Measurements from ENCODE around the gene TMEM184B.

TMEM184B gene

GRCh38 chr22:38199826-38200559 is 72.8 kb downstream of the TMEM184B start:
- Histone ChIP-seq H3K4me1 (ENCODE audit: control insufficient read depth in 1 of 2, insufficient read depth in 2 of 2, low read length in 2 of 2) (peaks cover 27 to 30% of the 10 kb centered on the region in 2 donors), H3K27me3 (ENCODE audit: control insufficient read depth in 1 of 2, insufficient read depth in 2 of 2, low read length in 2 of 2) (no peaks in the 10 kb centered on the region), H3K4me3 (ENCODE audit: low read depth in 1 of 2, low read length in 2 of 2) (no peak overlapping the region), H3K9ac (ENCODE audit: low read depth in 1 of 2, low read length in 2 of 2) (no peak overlapping the region), H3K27ac (ENCODE audit: low read depth, low read length) (no peak overlapping the region), H3K36me3 (ENCODE audit: control insufficient read depth in 1 of 2, insufficient read depth in 2 of 2, low read length in 2 of 2) (no peaks in the 10 kb centered on the region), H3K9me3 (ENCODE audit: control insufficient read depth in 1 of 2, low read length in 2 of 2) (no peaks in the 10 kb centered on the region)

DNA sequence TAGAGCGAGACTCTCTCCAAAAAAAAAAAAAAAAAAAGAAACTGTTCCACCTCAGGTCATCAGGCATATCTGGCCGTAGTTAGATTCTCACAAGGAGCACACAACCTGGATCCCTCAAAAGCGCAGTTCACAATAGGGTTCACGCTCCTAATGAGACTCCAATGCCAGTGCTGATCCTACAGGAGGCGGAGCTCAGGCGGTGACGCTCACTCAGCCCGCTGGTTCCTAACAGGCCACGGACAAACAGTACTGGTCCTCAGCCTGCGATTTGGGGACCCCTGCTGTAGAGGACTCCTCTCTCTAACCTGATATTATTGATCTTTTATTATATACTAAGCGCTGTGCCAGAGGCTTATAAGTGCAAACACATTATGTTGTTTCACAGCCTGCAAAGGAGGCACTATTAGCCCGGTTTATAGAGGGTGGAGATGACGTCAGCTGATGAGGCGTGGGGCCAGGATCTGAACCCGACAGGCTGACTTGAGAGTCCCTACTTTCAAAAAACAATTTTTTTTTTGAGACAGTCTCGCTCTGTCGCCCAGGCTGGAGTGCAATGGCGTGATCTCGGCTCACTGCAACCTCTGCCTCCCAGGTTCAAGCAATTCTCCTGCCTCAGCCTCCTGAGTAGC is 75.9 kb downstream of the TMEM184B start:
- Histone ChIP-seq H3K9ac (ENCODE audit: low read depth in 1 of 2, low read length in 2 of 2) (peak overlapping the region; percentile 49 to 54), H3K27me3 (ENCODE audit: control insufficient read depth in 1 of 2, insufficient read depth in 2 of 2, low read length in 2 of 2) (no peaks in the 10 kb centered on the region), H3K27ac (ENCODE audit: low read depth, low read length) (no peak overlapping the region), H3K36me3 (ENCODE audit: control insufficient read depth in 1 of 2, insufficient read depth in 2 of 2, low read length in 2 of 2) (no peaks in the 10 kb centered on the region), H3K4me3 (ENCODE audit: low read depth in 1 of 2, low read length in 2 of 2) (peak overlapping the region; percentile 45 to 55), H3K4me1 (ENCODE audit: control insufficient read depth in 1 of 2, insufficient read depth in 2 of 2, low read length in 2 of 2) (peaks cover 21 to 22% of the 10 kb centered on the region in 2 donors), H3K9me3 (ENCODE audit: control insufficient read depth in 1 of 2, low read length in 2 of 2) (no peaks in the 10 kb centered on the region)

- Histone ChIP-seq H3K36me3 (ENCODE audit: control insufficient read depth in 1 of 2, insufficient read depth in 2 of 2, low read length in 2 of 2) (no peaks in the 10 kb centered on the region), H3K27me3 (ENCODE audit: control insufficient read depth in 1 of 2, insufficient read depth in 2 of 2, low read length in 2 of 2) (no peaks in the 10 kb centered on the region), H3K4me3 (ENCODE audit: low read depth in 1 of 2, low read length in 2 of 2) (no peak overlapping the region), H3K9ac (ENCODE audit: low read depth in 1 of 2, low read length in 2 of 2) (no peak overlapping the region), H3K4me1 (ENCODE audit: control insufficient read depth in 1 of 2, insufficient read depth in 2 of 2, low read length in 2 of 2) (peaks cover 15 to 19% of the 10 kb centered on the region in 2 donors), H3K9me3 (ENCODE audit: control insufficient read depth in 1 of 2, low read length in 2 of 2) (no peaks in the 10 kb centered on the region), H3K27ac (ENCODE audit: low read depth, low read length) (no peak overlapping the region)
Observed at GRCh38 chr22:38193580-38193979, 79.2 kb downstream of the TMEM184B start.

- H3K4me3 ChIP-seq (ENCODE audit: low read depth in 1 of 2, low read length in 2 of 2): no peak overlapping the region
- no peak overlapping the region for H3K9ac ChIP-seq (ENCODE audit: low read depth in 1 of 2, low read length in 2 of 2)
- H3K9me3 ChIP-seq (ENCODE audit: control insufficient read depth in 1 of 2, low read length in 2 of 2): no peaks in the 10 kb centered on the region
- H3K27ac ChIP-seq (ENCODE audit: low read depth, low read length): no peak overlapping the region
- H3K27me3 ChIP-seq (ENCODE audit: control insufficient read depth in 1 of 2, insufficient read depth in 2 of 2, low read length in 2 of 2): no peaks in the 10 kb centered on the region
- no peaks in the 10 kb centered on the region for H3K36me3 ChIP-seq (ENCODE audit: control insufficient read depth in 1 of 2, insufficient read depth in 2 of 2, low read length in 2 of 2)
- H3K4me1 ChIP-seq (ENCODE audit: control insufficient read depth in 1 of 2, insufficient read depth in 2 of 2, low read length in 2 of 2): peaks cover 15 to 19% of the 10 kb centered on the region in 2 donors
Observed at GRCh38 chr22:38192475-38192863, 80.3 kb downstream of the TMEM184B start.

DNA sequence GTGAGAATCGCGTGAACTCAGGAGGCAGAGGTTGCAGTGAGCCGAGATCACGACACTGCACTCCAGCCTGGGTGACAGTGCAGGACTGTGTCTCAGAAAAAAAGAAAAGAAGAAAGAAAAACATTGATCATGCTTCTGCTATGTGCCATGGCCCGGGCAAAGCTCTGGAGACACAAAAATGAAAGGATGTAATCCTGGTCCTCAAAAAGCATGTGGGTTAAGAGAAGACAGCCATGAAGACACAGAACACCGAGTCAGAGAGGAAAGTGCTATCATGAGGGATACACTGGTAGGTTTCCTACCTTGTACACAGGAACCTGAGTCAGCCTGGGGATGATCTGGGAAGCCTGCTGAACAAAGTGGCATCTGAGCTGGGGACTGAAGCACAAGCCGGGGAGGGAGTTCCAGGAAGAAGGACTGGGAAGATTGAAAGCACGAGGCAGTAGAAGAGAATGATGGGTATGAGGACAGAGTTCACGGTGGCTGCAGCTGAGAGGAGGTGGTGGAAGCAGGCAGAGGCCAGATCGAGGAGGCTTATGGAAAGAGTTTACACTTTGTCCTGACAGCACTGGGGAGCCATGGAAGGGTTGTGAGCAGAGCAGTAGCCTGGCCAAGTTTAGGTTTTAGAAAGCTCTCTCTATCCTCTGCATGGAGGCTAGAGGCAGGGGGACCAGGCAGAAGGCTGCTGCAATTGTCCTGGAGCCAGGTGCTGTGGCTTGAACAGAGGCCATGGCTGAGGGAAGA is 80.9 kb downstream of the TMEM184B start:
- Histone ChIP-seq H3K4me1 (ENCODE audit: control insufficient read depth in 1 of 2, insufficient read depth in 2 of 2, low read length in 2 of 2) (peaks cover 15 to 18% of the 10 kb centered on the region in 2 donors), H3K4me3 (ENCODE audit: low read depth in 1 of 2, low read length in 2 of 2) (no peak overlapping the region), H3K27ac (ENCODE audit: low read depth, low read length) (no peak overlapping the region), H3K9ac (ENCODE audit: low read depth in 1 of 2, low read length in 2 of 2) (no peak overlapping the region), H3K27me3 (ENCODE audit: control insufficient read depth in 1 of 2, insufficient read depth in 2 of 2, low read length in 2 of 2) (no peaks in the 10 kb centered on the region), H3K9me3 (ENCODE audit: control insufficient read depth in 1 of 2, low read length in 2 of 2) (no peaks in the 10 kb centered on the region), H3K36me3 (ENCODE audit: control insufficient read depth in 1 of 2, insufficient read depth in 2 of 2, low read length in 2 of 2) (no peaks in the 10 kb centered on the region)

DNA sequence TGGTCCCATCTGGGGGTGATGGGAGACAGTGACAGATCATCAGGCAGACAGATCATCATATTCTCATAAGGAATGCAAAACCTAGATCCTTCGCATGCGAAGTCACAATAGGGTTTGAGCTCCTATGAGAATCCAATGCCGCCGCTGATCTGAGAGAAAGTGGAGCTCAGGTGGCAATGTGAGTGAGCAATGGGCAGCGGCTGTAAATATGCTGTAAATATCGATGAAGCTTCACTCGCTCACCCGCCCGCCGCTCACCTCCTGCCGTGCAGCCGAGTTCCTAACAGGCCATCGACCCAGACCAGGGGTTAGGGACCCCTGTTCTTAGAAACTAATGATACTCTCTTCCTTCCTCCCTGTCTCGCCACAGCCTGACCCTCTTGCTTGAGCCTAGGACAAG is 81.8 kb downstream of the TMEM184B start:
- Histone ChIP-seq H3K27ac (ENCODE audit: low read depth, low read length) (no peak overlapping the region), H3K9me3 (ENCODE audit: control insufficient read depth in 1 of 2, low read length in 2 of 2) (no peaks in the 10 kb centered on the region), H3K4me3 (ENCODE audit: low read depth in 1 of 2, low read length in 2 of 2) (no peak overlapping the region), H3K36me3 (ENCODE audit: control insufficient read depth in 1 of 2, insufficient read depth in 2 of 2, low read length in 2 of 2) (no peaks in the 10 kb centered on the region), H3K9ac (ENCODE audit: low read depth in 1 of 2, low read length in 2 of 2) (no peak overlapping the region), H3K27me3 (ENCODE audit: control insufficient read depth in 1 of 2, insufficient read depth in 2 of 2, low read length in 2 of 2) (no peaks in the 10 kb centered on the region), H3K4me1 (ENCODE audit: control insufficient read depth in 1 of 2, insufficient read depth in 2 of 2, low read length in 2 of 2) (peaks cover 15% of the 10 kb centered on the region in 2 donors)

- peaks cover 15% of the 10 kb centered on the region in 2 donors for H3K4me1 ChIP-seq (ENCODE audit: control insufficient read depth in 1 of 2, insufficient read depth in 2 of 2, low read length in 2 of 2)
- no peak overlapping the region for H3K27ac ChIP-seq (ENCODE audit: low read depth, low read length)
- no peaks in the 10 kb centered on the region for H3K36me3 ChIP-seq (ENCODE audit: control insufficient read depth in 1 of 2, insufficient read depth in 2 of 2, low read length in 2 of 2)
- H3K4me3 ChIP-seq (ENCODE audit: low read depth in 1 of 2, low read length in 2 of 2): no peak overlapping the region
- no peak overlapping the region for H3K9ac ChIP-seq (ENCODE audit: low read depth in 1 of 2, low read length in 2 of 2)
- H3K27me3 ChIP-seq (ENCODE audit: control insufficient read depth in 1 of 2, insufficient read depth in 2 of 2, low read length in 2 of 2): no peaks in the 10 kb centered on the region
- H3K9me3 ChIP-seq (ENCODE audit: control insufficient read depth in 1 of 2, low read length in 2 of 2): no peaks in the 10 kb centered on the region
Observed at GRCh38 chr22:38190581-38190980, 82.2 kb downstream of the TMEM184B start.

DNA sequence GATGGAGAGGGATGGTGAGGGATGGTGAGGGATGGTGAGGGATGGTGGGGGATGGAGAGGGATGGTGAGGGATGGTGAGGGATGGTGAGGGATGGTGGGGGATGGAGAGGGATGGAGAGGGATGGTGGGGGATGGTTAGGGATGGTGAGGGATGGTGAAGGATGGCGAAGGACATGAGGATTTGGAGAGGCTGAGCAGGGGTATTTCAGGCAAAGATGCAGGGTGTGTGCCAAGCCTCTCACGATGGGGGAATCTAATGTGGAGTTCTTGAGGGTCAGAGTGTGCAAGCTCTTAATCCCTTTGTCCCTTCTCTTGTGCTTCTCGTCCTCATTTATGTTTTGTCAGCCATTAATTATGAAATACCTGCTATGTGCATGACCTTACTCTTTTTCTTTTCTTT is 83.7 kb downstream of the TMEM184B start:
- Histone ChIP-seq H3K27me3 (ENCODE audit: control insufficient read depth in 1 of 2, insufficient read depth in 2 of 2, low read length in 2 of 2) (no peaks in the 10 kb centered on the region), H3K9me3 (ENCODE audit: control insufficient read depth in 1 of 2, low read length in 2 of 2) (no peaks in the 10 kb centered on the region), H3K27ac (ENCODE audit: low read depth, low read length) (no peak overlapping the region), H3K9ac (ENCODE audit: low read depth in 1 of 2, low read length in 2 of 2) (no peak overlapping the region), H3K4me3 (ENCODE audit: low read depth in 1 of 2, low read length in 2 of 2) (no peak overlapping the region), H3K4me1 (ENCODE audit: control insufficient read depth in 1 of 2, insufficient read depth in 2 of 2, low read length in 2 of 2) (peaks cover 9 to 10% of the 10 kb centered on the region in 2 donors), H3K36me3 (ENCODE audit: control insufficient read depth in 1 of 2, insufficient read depth in 2 of 2, low read length in 2 of 2) (no peaks in the 10 kb centered on the region)

DNA sequence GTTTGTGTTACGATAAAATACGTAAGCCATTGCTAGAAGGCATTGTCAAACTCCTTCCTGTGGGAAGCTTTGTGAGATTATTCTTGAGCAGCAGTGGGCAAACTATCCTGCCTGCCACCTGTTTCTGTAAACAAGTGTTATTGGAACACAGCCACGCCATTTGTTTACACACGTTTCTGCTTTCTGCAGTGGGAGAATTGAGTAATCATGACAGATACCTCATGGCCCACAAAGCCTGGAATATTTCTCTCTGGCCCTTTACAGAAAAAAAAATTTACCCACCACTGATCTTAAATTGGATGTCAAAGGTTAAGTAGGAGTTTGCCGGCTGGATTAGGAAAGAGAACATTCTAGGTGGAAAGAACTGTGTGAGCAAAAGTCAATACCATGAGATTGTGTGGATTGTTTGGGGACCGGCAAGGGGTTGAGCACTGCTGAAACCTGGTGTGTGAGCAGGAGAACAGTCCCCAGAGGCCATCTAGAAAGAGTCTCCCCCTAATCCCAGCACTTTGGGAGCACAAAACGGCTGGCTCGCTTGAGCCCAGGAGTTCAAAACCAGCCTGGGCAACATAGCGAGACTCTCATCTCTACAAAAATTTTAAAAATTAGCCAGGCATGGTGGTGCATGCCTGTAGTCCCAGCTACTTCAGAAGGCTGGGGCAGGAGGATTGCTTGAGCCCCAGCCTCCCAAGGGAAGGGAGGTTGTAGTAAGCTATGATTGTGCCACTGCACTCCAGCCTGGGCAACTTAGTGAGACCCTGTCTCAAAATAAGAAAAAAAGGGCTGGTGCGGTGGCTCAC is 85.2 kb downstream of the TMEM184B start:
- H3K9ac ChIP-seq (ENCODE audit: low read depth in 1 of 2, low read length in 2 of 2): no peak overlapping the region
- no peak overlapping the region for H3K27ac ChIP-seq (ENCODE audit: low read depth, low read length)
- no peaks in the 10 kb centered on the region for H3K9me3 ChIP-seq (ENCODE audit: control insufficient read depth in 1 of 2, low read length in 2 of 2)
- H3K4me1 ChIP-seq (ENCODE audit: control insufficient read depth in 1 of 2, insufficient read depth in 2 of 2, low read length in 2 of 2): peaks cover 6 to 10% of the 10 kb centered on the region in 2 donors
- no peak overlapping the region for H3K4me3 ChIP-seq (ENCODE audit: low read depth in 1 of 2, low read length in 2 of 2)
- no peaks in the 10 kb centered on the region for H3K36me3 ChIP-seq (ENCODE audit: control insufficient read depth in 1 of 2, insufficient read depth in 2 of 2, low read length in 2 of 2)
- H3K27me3 ChIP-seq (ENCODE audit: control insufficient read depth in 1 of 2, insufficient read depth in 2 of 2, low read length in 2 of 2): no peaks in the 10 kb centered on the region

All from duodenal mucosa (tissue), 2 donors.